Neural progenitor cell (in vitro differentiated cells): ENCODE results near the gene FAM131C. TPM values are rescaled to one million over a fixed set of nuclear protein-coding genes. Genes with fewer than 3 reads are reported as not detected.

Experiments
- DNase-seq: peaks from one replicate; pipeline ENCODE4 v3.0.0-alpha.2; 2016; ENCODE audit warnings: low spot score
- H2AFZ ChIP-seq: fragments of 200-600 bp; sonication (generic); replicated peaks from 2 replicates; pipeline ENCODE4 v1.6.1; 2016; ENCODE audit warnings: antibody characterized with exemption
- H3F3A ChIP-seq: fragments of 200-600 bp; sonication (generic); 2 replicates; pipeline ENCODE4 v1.6.1; 2016; ENCODE audit warnings: antibody characterized with exemption, low read depth
- H3K27ac ChIP-seq: fragments of 200-600 bp; sonication (generic); 2 replicates; pipeline ENCODE4 v1.5.1; 2016; ENCODE audit warnings: mild to moderate bottlenecking
- H3K27me3 ChIP-seq: fragments of 200-600 bp; sonication (generic); 2 replicates; pipeline ENCODE4 v1.6.1; 2016; ENCODE audit warnings: mild to moderate bottlenecking, moderate library complexity
- H3K36me3 ChIP-seq: fragments of 200-600 bp; sonication (generic); 2 replicates; pipeline ENCODE4 v1.5.1; 2016
- H3K4me1 ChIP-seq: fragments of 200-600 bp; sonication (generic); 2 replicates; pipeline ENCODE4 v1.6.1; 2016; ENCODE audit warnings: mixed run types
- H3K4me2 ChIP-seq: fragments of 200-600 bp; sonication (generic); 2 replicates; pipeline ENCODE4 v1.6.1; 2016
- H3K4me3 ChIP-seq: fragments of 200-600 bp; sonication (generic); 2 replicates; pipeline ENCODE4 v1.5.1; 2016
- H3K79me2 ChIP-seq: fragments of 200-600 bp; sonication (generic); 2 replicates; pipeline ENCODE4 v1.6.1; 2016; ENCODE audit warnings: low read depth
- H3K9ac ChIP-seq: fragments of 200-600 bp; sonication (generic); 2 replicates; pipeline ENCODE4 v1.6.1; 2016
- H3K9me3 ChIP-seq: fragments of 200-600 bp; sonication (generic); 2 replicates; pipeline ENCODE4 v1.5.1; 2016; ENCODE audit warnings: low read depth
- H4K20me1 ChIP-seq: fragments of 200-600 bp; sonication (generic); 2 replicates; pipeline ENCODE4 v1.6.1; 2016; ENCODE audit warnings: low read depth
- H3K27ac Mint-ChIP-seq: 3 replicates; pipeline ENCODE4 v1.8.0; 2021; ENCODE audit warnings: mixed read lengths
- H3K27me3 Mint-ChIP-seq: 2 replicates; pipeline ENCODE4 v1.8.0; 2022; ENCODE audit warnings: low read depth, mild to moderate bottlenecking, inconsistent platforms, moderate library complexity, mixed read lengths; ENCODE audit not compliant: insufficient read depth
- H3K36me3 Mint-ChIP-seq: 3 replicates; pipeline ENCODE4 v1.8.0; 2021; ENCODE audit warnings: mixed read lengths
- H3K4me1 Mint-ChIP-seq: 3 replicates; pipeline ENCODE4 v1.8.0; 2021; ENCODE audit warnings: mixed read lengths
- H3K4me3 Mint-ChIP-seq: 3 replicates; pipeline ENCODE4 v1.8.0; 2021; ENCODE audit warnings: mild to moderate bottlenecking, moderate library complexity, mixed read lengths
- H3K9me3 Mint-ChIP-seq: 3 replicates; pipeline ENCODE4 v1.8.0; 2020; ENCODE audit warnings: mixed read lengths
- EZH2 ChIP-seq: fragments of 200-600 bp; sonication (generic); IDR thresholded peaks from 2 replicates; pipeline ENCODE4 v1.6.1; 2017; ENCODE audit warnings: antibody characterized with exemption, mild to moderate bottlenecking, moderate library complexity
- EZH2phosphoT487 ChIP-seq: fragments of 200-600 bp; sonication (generic); IDR thresholded peaks from 2 replicates; pipeline ENCODE4 v1.6.1; 2017; ENCODE audit warnings: antibody characterized with exemption
- total RNA-seq: library from RNA; depleted of rRNA; stranded (reverse); fragments of >200 nt; gene quantifications from 2 replicates; pipeline ENCODE4 v1.2.3, GENCODE V29; 2015; ENCODE audit warnings: low replicate concordance
- TF ChIP-seq, protein P1 (sequence below): fragments of 200-600 bp; sonication (generic); IDR thresholded peaks from 2 replicates; pipeline ENCODE4 v1.5.1; 2017; ENCODE audit warnings: antibody characterized with exemption, mild to moderate bottlenecking

FAM131C gene
- total RNA-seq, 1 donor from 2014 or later, result 0.13 TPM

DNA sequence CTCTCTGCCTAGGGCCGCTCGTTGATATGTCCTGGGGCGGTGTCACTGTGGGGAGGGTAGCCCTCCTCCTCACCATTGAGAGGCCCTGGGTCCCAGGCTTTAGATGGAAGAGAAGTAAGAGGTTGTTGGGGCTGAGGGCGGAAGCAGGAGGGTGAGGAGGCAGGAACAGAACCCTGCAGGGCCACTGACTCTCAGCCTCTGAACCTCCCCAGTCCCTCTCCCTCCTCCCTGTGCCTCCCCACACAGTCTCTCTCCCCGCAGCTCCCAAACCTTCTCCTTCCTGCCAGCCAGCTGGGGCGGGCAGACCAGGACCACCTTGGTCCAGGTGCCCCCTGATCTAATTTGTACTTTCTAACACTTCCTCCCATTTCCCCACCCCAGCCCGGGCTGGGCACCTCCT lies 14.3 kb upstream of the FAM131C start:
- H3K79me2 ChIP-seq, result no peaks in the 10 kb centered on the region
- H3K9ac ChIP-seq, result no peak overlapping the region
- H3K36me3 ChIP-seq, result no peaks in the 10 kb centered on the region
- no peak overlapping the region for H3K4me2 ChIP-seq
- no peaks in the 10 kb centered on the region for H3K9me3 ChIP-seq
- no peak for DNase-seq
- no peaks in the 10 kb centered on the region for H3K9me3 Mint-ChIP-seq
- H3K4me1 Mint-ChIP-seq, result peaks cover 18% of the 10 kb centered on the region
- H3F3A ChIP-seq, result no peaks in the 10 kb centered on the region
- H3K27ac Mint-ChIP-seq, result peak overlapping the region; percentile 93
- H3K27ac ChIP-seq, result no peak overlapping the region
- H3K36me3 Mint-ChIP-seq, result no peaks in the 10 kb centered on the region
- no peaks in the 10 kb centered on the region for H4K20me1 ChIP-seq
- no peaks in the 10 kb centered on the region for H3K27me3 ChIP-seq
- peaks cover 15% of the 10 kb centered on the region for H3K27me3 Mint-ChIP-seq
- TF ChIP-seq, protein P1, sequence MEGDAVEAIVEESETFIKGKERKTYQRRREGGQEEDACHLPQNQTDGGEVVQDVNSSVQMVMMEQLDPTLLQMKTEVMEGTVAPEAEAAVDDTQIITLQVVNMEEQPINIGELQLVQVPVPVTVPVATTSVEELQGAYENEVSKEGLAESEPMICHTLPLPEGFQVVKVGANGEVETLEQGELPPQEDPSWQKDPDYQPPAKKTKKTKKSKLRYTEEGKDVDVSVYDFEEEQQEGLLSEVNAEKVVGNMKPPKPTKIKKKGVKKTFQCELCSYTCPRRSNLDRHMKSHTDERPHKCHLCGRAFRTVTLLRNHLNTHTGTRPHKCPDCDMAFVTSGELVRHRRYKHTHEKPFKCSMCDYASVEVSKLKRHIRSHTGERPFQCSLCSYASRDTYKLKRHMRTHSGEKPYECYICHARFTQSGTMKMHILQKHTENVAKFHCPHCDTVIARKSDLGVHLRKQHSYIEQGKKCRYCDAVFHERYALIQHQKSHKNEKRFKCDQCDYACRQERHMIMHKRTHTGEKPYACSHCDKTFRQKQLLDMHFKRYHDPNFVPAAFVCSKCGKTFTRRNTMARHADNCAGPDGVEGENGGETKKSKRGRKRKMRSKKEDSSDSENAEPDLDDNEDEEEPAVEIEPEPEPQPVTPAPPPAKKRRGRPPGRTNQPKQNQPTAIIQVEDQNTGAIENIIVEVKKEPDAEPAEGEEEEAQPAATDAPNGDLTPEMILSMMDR, result no peak
- TF ChIP-seq EZH2 (no peak), EZH2phosphoT487 (no peak)
- peak overlapping the region; percentile 50 for H2AFZ ChIP-seq
- no peak overlapping the region for H3K4me3 Mint-ChIP-seq
- no peak overlapping the region for H3K4me3 ChIP-seq
- peaks cover 6% of the 10 kb centered on the region for H3K4me1 ChIP-seq

- H2AFZ ChIP-seq, result no peak overlapping the region
- H3K9ac ChIP-seq, result no peak overlapping the region
- no peaks in the 10 kb centered on the region for H3K9me3 ChIP-seq
- no peak overlapping the region for H3K4me2 ChIP-seq
- H3K27me3 ChIP-seq, result no peaks in the 10 kb centered on the region
- DNase-seq, result no peak
- no peak overlapping the region for H3K27ac Mint-ChIP-seq
- no peak overlapping the region for H3K27ac ChIP-seq
- peaks cover 13% of the 10 kb centered on the region for H3K4me1 Mint-ChIP-seq
- H3K4me3 ChIP-seq, result no peak overlapping the region
- no peaks in the 10 kb centered on the region for H3K79me2 ChIP-seq
- H4K20me1 ChIP-seq, result no peaks in the 10 kb centered on the region
- no peaks in the 10 kb centered on the region for H3K36me3 ChIP-seq
- peaks cover 5% of the 10 kb centered on the region for H3K4me1 ChIP-seq
- no peaks in the 10 kb centered on the region for H3K9me3 Mint-ChIP-seq
- no peak overlapping the region for H3K4me3 Mint-ChIP-seq
- H3F3A ChIP-seq, result no peaks in the 10 kb centered on the region
- TF ChIP-seq EZH2 (no peak), EZH2phosphoT487 (no peak)
- TF ChIP-seq, protein P1, result no peak
- no peaks in the 10 kb centered on the region for H3K36me3 Mint-ChIP-seq
- peaks cover 11% of the 10 kb centered on the region for H3K27me3 Mint-ChIP-seq
Measured at GRCh38 chr1:16085522-16085921, 12.1 kb upstream of the FAM131C start.

- Histone ChIP-seq H3K36me3 (no peaks in the 10 kb centered on the region), H3F3A (no peaks in the 10 kb centered on the region), H3K79me2 (no peaks in the 10 kb centered on the region), H3K27ac (no peak overlapping the region), H3K27me3 (no peaks in the 10 kb centered on the region), H4K20me1 (no peaks in the 10 kb centered on the region), H3K4me3 (no peak overlapping the region), H3K4me2 (no peak overlapping the region), H3K9ac (no peak overlapping the region), H2AFZ (no peak overlapping the region), H3K9me3 (no peaks in the 10 kb centered on the region), H3K4me1 (peaks cover 8% of the 10 kb centered on the region)
- peaks cover 14% of the 10 kb centered on the region for H3K27me3 Mint-ChIP-seq
- H3K27ac Mint-ChIP-seq, result no peak overlapping the region
- no peak for DNase-seq
- no peak for TF ChIP-seq EZH2
- TF ChIP-seq, protein P1, result no peak
- TF ChIP-seq EZH2phosphoT487, result no peak
- no peaks in the 10 kb centered on the region for H3K36me3 Mint-ChIP-seq
- peak overlapping the region; percentile 27 for H3K4me3 Mint-ChIP-seq
- H3K4me1 Mint-ChIP-seq, result peaks cover 15% of the 10 kb centered on the region
- H3K9me3 Mint-ChIP-seq, result no peaks in the 10 kb centered on the region
Measured at GRCh38 chr1:16083486-16083885, 10.0 kb upstream of the FAM131C start.
